HEK293T (cell line): ENCODE data around the gene IL4I1.
A peak's percentile ranks its signal among the peaks of the same experiment; 100 is the strongest.

Experiments used
- CTCF ChIA-PET: fragments of 350-600 bp; formaldehyde crosslinking; extraction: SDS; loops from one replicate; lab custom pipeline; 2021; ENCODE audit warnings: antibody characterized with exemption, inconsistent platforms; lab: Yijun Ruan, JAX
- POLR2A ChIA-PET: fragments of 350-600 bp; formaldehyde crosslinking; extraction: SDS; loops from one replicate; lab custom pipeline; 2020; ENCODE audit warnings: antibody characterized with exemption, inconsistent platforms; lab: Yijun Ruan, JAX
- DNase-seq: peaks from one replicate; pipeline ENCODE4 v3.0.0; 2012; ENCODE audit warnings: mixed read lengths; ENCODE audit errors: extremely low spot score
- ARNT ChIP-seq: fragments of 450-650 bp; IDR thresholded peaks from 2 replicates; pipeline ENCODE4 v1.6.1; 2017; ENCODE audit warnings: mild to moderate bottlenecking
- BHLHE40 ChIP-seq: fragments of 450-650 bp; IDR thresholded peaks from 2 replicates; pipeline ENCODE4 v1.6.1; 2016; ENCODE audit warnings: mild to moderate bottlenecking, moderate library complexity, borderline replicate concordance
- CTBP1 ChIP-seq: fragments of 450-650 bp; IDR thresholded peaks from 2 replicates; pipeline ENCODE4 v1.6.1; 2016; ENCODE audit warnings: borderline replicate concordance
- ELF4 ChIP-seq: fragments of 450-650 bp; IDR thresholded peaks from 2 replicates; pipeline ENCODE4 v1.6.1; 2017; ENCODE audit warnings: antibody characterized with exemption
- FOXA1 ChIP-seq: fragments of 450-650 bp; IDR thresholded peaks from 2 replicates; pipeline ENCODE4 v1.6.1; 2016; ENCODE audit warnings: mild to moderate bottlenecking
- FOXK2 ChIP-seq: fragments of 450-650 bp; IDR thresholded peaks from 2 replicates; pipeline ENCODE4 v1.6.1; 2016; ENCODE audit warnings: mild to moderate bottlenecking
- FOXM1 ChIP-seq: fragments of 450-650 bp; IDR thresholded peaks from 2 replicates; pipeline ENCODE4 v1.6.1; 2017; ENCODE audit warnings: mild to moderate bottlenecking, borderline replicate concordance
- HDGF ChIP-seq: fragments of 450-650 bp; IDR thresholded peaks from 2 replicates; pipeline ENCODE4 v1.6.1; 2017; ENCODE audit warnings: antibody characterized with exemption, borderline replicate concordance
- L3MBTL2 ChIP-seq: fragments of 450-650 bp; conservative IDR thresholded peaks from 2 replicates; pipeline ENCODE4 v1.6.1; 2016; ENCODE audit warnings: mild to moderate bottlenecking
- LEF1 ChIP-seq: fragments of 450-650 bp; IDR thresholded peaks from 2 replicates; pipeline ENCODE4 v1.6.1; 2017; ENCODE audit warnings: mild to moderate bottlenecking, borderline replicate concordance
- NFRKB ChIP-seq: fragments of 450-650 bp; IDR thresholded peaks from 2 replicates; pipeline ENCODE4 v1.6.1; 2016; ENCODE audit warnings: mild to moderate bottlenecking, moderate library complexity
- SP1 ChIP-seq: fragments of 450-650 bp; IDR thresholded peaks from 2 replicates; pipeline ENCODE4 v1.6.1; 2017
- SUZ12 ChIP-seq: fragments of 450-650 bp; IDR thresholded peaks from 2 replicates; pipeline ENCODE4 v1.6.1; 2016; ENCODE audit warnings: mild to moderate bottlenecking
- TARDBP ChIP-seq: fragments of 450-650 bp; IDR thresholded peaks from 2 replicates; pipeline ENCODE4 v1.6.1; 2016
- ZNF384 ChIP-seq: fragments of 450-650 bp; IDR thresholded peaks from 2 replicates; pipeline ENCODE4 v1.6.1; 2016
- TF ChIP-seq, protein P1 (sequence below): fragments of 450-650 bp; IDR thresholded peaks from 2 replicates; pipeline ENCODE4 v1.6.1; 2016

The IL4I1 gene

DNA sequence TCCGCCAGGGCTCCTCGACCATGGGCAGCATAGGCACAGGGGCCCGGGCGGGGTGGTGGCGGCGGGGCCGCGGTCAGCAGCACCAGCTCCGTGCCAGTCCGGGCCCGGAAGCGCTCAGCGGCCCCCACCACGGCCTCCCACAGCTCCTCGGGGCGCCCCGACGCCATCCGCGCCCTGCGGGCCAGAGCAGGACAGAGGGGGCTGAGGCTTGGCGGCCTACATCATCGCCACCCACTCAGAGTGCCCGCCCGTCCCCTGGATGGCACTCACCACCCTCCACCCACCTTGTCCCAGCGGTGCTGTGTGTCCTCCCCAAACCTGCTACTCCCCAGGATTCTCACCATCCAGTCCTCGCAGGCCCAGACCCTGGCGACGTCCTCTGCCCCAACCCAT is 23.6 kb downstream of the IL4I1 start:
- CTCF ChIA-PET, result no interaction called here
- no peak for TF ChIP-seq HDGF
- no peak for TF ChIP-seq TARDBP
- no peak for TF ChIP-seq CTBP1
- TF ChIP-seq ZNF384, result no peak
- no peak for TF ChIP-seq SP1
- TF ChIP-seq FOXK2, result no peak
- no peak for TF ChIP-seq L3MBTL2
- POLR2A ChIA-PET, result no interaction called here
- no peak for DNase-seq

DNA sequence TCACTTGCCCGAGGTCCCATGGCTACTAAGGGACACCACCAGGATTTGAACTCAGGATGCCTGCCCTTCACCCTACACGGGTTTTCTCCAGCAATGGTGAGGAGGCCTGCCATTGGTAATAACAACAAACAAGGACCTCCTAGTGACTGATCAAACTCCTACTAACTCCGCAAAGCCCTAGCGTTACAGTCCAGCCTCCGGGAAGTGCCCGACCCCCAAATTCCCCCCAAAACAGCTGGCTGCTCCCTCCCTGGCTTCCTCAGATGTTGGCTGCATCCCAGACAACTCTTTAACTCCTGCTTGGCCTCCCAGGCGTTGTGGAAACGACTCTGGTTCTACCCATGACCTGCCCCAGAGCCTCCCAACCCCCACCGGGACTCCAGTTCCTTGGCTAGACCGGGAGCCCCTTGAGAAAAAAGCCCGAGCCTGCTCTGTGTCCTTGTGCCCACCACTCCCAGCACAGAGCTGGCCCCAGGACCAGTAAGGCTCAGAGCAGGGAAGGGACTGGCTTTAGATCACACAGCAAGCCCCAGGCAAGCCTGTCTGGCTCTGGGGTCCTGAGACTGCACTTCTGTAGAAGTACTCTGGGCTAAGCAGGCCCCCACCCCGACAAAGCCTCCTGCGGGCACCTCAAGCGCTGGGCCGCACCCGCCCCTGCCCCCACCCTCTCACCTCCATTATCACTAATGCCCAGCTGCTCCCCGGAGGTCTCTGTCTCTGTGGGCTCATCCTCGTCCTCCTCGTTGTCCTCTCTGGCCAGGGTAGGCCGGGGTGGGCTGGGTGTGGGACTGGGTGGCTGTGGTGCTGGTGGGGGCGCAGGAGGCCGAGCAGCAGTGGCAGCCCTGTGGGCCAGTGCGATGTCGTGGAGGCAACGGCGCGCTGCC is 24.2 kb downstream of the IL4I1 start:
- POLR2A ChIA-PET, result no interaction called here
- TF ChIP-seq HDGF (no peak), BHLHE40 (no peak), SUZ12 (no peak), CTBP1 (no peak), L3MBTL2 (no peak)
- DNase-seq, result no peak
- CTCF ChIA-PET, result no interaction called here

DNA sequence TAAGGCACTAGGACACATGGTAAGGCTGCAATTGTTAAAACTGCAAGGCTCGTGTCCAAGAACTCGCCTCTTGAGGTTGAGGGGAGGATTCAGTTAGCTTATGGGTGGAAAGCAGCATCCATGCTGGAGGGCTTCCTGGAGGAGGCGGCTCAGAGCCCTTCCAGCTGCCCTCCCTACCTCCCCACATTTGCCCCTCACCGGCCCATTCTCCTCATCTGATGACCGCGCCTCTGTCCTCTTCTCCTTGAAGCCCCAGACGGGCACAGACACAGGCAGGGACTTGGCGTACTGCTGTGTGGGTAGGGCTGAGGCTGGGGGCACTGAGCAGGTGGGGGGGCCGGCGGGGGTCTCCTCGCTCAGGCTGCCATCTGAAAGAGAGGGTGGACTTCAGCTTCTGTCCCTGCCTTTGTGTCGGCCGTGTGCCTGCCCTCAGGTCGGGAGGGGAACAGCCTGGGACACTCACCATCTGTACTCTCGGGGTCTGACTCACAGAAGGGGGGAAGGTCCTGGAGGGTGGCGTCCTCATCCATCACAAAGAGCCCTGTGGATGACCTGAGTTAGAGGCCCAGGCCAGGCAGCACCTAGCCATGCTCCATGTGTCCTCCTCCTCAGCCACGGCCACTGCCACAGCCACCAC is 25.2 kb downstream of the IL4I1 start:
- ChIA-PET POLR2A (no interaction called here), CTCF (no interaction called here)
- no peak for DNase-seq
- TF ChIP-seq L3MBTL2, result no peak
- TF ChIP-seq FOXA1, result no peak
- TF ChIP-seq SP1, result no peak
- TF ChIP-seq, protein P1, sequence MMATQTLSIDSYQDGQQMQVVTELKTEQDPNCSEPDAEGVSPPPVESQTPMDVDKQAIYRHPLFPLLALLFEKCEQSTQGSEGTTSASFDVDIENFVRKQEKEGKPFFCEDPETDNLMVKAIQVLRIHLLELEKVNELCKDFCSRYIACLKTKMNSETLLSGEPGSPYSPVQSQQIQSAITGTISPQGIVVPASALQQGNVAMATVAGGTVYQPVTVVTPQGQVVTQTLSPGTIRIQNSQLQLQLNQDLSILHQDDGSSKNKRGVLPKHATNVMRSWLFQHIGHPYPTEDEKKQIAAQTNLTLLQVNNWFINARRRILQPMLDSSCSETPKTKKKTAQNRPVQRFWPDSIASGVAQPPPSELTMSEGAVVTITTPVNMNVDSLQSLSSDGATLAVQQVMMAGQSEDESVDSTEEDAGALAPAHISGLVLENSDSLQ, result no peak
- TF ChIP-seq SUZ12, result no peak
- no peak for TF ChIP-seq TARDBP

DNA sequence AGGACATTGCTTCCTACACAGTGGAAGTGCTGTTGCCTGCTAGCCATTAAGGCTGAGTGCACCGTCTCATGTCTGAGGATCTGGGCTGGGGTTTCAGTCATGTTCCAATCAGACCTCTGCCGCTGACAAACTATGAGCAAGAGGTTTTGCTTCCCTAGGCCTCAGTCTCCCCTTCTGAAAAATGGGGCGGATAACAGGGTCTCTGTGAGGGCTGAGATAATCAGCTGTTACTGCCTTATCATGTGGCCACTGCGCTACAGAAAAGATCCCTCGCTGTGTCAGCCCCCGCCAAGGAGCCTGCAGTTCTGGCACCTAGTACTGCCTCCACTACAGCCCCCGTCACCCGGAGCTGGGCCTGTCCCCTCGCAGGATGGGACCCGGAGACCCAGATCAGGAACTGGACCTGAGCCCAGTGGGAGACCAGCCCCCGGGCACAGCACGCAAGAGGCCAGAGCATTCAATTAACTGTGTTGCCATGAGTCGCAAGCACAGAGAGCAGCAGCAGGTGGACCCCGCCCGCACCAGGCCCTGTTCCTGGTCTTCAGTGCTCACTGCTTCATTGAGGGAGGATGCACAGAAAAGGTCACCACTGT is 26.3 kb downstream of the IL4I1 start:
- TF ChIP-seq BHLHE40 (no peak), LEF1 (no peak), TARDBP (no peak), FOXA1 (no peak), NFRKB (no peak), SP1 (no peak), ZNF384 (no peak), ARNT (no peak), FOXM1 (no peak), FOXK2 (no peak), L3MBTL2 (no peak), HDGF (no peak), ELF4 (no peak), CTBP1 (no peak)
- TF ChIP-seq, protein P1, result no peak
- POLR2A ChIA-PET, result no interaction called here
- no peak for DNase-seq
- CTCF ChIA-PET, result no interaction called here

DNA sequence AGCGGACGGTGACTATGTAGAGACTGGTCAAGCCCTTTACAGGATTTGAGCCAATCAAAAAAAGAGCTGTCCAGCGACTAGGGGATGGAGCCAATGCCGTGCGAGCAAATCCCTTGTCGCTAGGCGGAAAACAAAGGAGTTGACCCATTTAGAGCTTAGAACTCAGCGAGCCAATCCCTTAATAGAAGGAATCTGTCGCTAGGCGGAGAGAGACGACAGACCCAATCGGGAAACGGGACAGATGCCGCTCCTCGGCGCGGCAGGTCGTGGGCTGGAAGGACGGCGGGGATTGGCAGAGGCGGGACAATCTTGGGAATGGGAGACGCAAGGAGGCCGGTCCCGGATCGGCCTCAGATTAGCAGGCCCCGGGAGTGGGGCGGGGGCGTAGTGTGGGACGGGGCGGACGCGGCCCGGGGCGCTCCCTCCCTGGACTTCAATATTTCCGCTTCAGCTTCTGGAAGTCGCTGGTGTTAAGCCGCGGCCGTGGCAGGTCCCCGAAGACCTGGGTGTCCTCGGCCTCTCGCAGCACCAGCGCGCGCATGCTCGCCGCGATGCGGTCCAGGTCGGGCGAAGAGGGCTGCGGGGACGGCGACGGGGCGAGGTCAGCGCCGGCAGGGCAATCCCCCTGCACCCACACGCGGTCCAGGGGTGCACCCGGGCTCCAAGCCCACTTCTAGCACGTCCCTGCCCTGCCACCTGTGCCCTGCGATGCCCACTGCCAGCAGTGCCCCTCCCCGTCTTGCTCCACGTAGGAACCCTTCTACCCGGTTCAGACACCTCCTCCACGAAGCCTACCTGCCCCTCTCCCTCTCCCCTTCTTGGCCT is 27.0 kb downstream of the IL4I1 start:
- ChIA-PET POLR2A (interaction anchor here (0.6 to 5.9 kb wide), 18 partner anchors 7 to 374 kb away, joined by 3 to 69 read pairs (median 4); partner anchors contain the start of genes AKT1S1, ATF5, FUZ and PTOV1), CTCF (interaction anchor here (0.6 kb wide), 1 partner anchor 1763 kb away, joined by 3 read pairs; no protein-coding TSS in a partner anchor)
- DNase-seq, result peak; percentile 82
- TF ChIP-seq ARNT (no peak), BHLHE40 (no peak), SUZ12 (no peak), SP1 (no peak), CTBP1 (no peak), ZNF384 (no peak), FOXM1 (no peak), LEF1 (no peak), TARDBP (no peak), HDGF (peak; percentile 83; the same call in 1 of the 2 replicates), L3MBTL2 (peak; percentile 61), NFRKB (no peak), ELF4 (no peak)
- TF ChIP-seq, protein P1, result peak; percentile 50
